ENCODE measurements around the gene DHX15. TPM values are rescaled to one million over a fixed set of nuclear protein-coding genes. Genes with fewer than 3 reads are reported as not detected.
A peak's percentile ranks its signal among the peaks of the same experiment; 100 is the strongest.

The DHX15 gene
- total and polyA plus RNA-seq, 2 experiments from 2014 or later: 226 to 372 TPM

DNA sequence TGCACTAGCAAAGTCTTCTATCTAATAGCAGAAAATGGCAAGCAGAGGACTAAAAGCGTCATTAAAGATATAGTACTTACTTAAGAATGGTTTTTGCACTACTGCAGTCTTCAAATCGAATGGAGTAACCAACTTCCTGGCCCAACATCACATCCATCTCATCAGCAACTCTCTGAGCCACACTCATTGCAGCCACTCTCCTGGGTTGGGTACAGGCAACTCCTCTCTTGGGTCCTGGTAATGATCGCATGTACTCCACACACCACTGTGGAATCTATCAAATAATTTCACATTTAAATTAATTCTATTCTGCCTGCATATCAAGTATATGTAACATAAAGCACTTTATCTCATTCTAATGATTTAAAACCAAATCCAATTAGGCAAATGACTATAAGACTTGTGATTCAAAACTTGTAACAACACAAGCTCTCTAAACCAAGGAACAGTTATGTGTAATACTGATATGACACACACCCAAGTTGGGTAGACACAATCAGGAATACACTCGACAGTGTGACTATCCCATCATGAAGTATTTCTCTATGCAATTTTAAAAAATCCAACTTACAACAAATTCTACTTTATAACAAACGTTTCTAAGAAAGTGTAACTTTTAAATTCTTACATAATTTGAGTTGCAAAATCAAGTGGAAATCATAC lies 13.6 kb downstream of the DHX15 start:
- 0 out of 2 replicates have a peak overlapping the region, but pooled peaks have one; percentile 1 for H3K27ac ChIP-seq (ENCODE audit: low read depth)
- H3K79me2 ChIP-seq (replicated peaks; ENCODE audit: insufficient read depth): peaks cover 100% of the 10 kb centered on the region
- no peaks in the 10 kb centered on the region; the same call in 1 of the 2 replicates for H3F3A ChIP-seq (replicated peaks; ENCODE audit: low read depth)
- TF ChIP-seq EZH2phosphoT487 (IDR thresholded peaks at IDR 0.05; ENCODE audit: unreplicated experiment) (no peak), JUNB (IDR thresholded peaks at IDR 0.05; ENCODE audit: unreplicated experiment) (no peak), NANOG (IDR thresholded peaks at IDR 0.05; ENCODE audit: borderline replicate concordance) (no peak), EZH2 (IDR thresholded peaks at IDR 0.05; ENCODE audit: low read depth, unreplicated experiment) (no peak), STAT1 (IDR thresholded peaks at IDR 0.05; ENCODE audit: unreplicated experiment) (no peak), ZNF331 (CRISPR knock-in tag; IDR thresholded peaks at IDR 0.05; ENCODE audit: low read depth) (no peak), CREB1 (CRISPR knock-in tag; IDR thresholded peaks at IDR 0.05; ENCODE audit: low read depth) (no peak), ZNF114 (CRISPR knock-in tag; IDR thresholded peaks at IDR 0.05) (no peak)
- TF ChIP-seq, protein P1, sequence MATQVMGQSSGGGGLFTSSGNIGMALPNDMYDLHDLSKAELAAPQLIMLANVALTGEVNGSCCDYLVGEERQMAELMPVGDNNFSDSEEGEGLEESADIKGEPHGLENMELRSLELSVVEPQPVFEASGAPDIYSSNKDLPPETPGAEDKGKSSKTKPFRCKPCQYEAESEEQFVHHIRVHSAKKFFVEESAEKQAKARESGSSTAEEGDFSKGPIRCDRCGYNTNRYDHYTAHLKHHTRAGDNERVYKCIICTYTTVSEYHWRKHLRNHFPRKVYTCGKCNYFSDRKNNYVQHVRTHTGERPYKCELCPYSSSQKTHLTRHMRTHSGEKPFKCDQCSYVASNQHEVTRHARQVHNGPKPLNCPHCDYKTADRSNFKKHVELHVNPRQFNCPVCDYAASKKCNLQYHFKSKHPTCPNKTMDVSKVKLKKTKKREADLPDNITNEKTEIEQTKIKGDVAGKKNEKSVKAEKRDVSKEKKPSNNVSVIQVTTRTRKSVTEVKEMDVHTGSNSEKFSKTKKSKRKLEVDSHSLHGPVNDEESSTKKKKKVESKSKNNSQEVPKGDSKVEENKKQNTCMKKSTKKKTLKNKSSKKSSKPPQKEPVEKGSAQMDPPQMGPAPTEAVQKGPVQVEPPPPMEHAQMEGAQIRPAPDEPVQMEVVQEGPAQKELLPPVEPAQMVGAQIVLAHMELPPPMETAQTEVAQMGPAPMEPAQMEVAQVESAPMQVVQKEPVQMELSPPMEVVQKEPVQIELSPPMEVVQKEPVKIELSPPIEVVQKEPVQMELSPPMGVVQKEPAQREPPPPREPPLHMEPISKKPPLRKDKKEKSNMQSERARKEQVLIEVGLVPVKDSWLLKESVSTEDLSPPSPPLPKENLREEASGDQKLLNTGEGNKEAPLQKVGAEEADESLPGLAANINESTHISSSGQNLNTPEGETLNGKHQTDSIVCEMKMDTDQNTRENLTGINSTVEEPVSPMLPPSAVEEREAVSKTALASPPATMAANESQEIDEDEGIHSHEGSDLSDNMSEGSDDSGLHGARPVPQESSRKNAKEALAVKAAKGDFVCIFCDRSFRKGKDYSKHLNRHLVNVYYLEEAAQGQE (IDR thresholded peaks at IDR 0.05; ENCODE audit: unreplicated experiment): no peak
- TF ChIP-seq, protein P2, sequence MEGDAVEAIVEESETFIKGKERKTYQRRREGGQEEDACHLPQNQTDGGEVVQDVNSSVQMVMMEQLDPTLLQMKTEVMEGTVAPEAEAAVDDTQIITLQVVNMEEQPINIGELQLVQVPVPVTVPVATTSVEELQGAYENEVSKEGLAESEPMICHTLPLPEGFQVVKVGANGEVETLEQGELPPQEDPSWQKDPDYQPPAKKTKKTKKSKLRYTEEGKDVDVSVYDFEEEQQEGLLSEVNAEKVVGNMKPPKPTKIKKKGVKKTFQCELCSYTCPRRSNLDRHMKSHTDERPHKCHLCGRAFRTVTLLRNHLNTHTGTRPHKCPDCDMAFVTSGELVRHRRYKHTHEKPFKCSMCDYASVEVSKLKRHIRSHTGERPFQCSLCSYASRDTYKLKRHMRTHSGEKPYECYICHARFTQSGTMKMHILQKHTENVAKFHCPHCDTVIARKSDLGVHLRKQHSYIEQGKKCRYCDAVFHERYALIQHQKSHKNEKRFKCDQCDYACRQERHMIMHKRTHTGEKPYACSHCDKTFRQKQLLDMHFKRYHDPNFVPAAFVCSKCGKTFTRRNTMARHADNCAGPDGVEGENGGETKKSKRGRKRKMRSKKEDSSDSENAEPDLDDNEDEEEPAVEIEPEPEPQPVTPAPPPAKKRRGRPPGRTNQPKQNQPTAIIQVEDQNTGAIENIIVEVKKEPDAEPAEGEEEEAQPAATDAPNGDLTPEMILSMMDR (conservative IDR thresholded peaks at IDR 0.05; ENCODE audit: low read depth in 2 of 2): no peak
- TF ChIP-seq, protein P3, sequence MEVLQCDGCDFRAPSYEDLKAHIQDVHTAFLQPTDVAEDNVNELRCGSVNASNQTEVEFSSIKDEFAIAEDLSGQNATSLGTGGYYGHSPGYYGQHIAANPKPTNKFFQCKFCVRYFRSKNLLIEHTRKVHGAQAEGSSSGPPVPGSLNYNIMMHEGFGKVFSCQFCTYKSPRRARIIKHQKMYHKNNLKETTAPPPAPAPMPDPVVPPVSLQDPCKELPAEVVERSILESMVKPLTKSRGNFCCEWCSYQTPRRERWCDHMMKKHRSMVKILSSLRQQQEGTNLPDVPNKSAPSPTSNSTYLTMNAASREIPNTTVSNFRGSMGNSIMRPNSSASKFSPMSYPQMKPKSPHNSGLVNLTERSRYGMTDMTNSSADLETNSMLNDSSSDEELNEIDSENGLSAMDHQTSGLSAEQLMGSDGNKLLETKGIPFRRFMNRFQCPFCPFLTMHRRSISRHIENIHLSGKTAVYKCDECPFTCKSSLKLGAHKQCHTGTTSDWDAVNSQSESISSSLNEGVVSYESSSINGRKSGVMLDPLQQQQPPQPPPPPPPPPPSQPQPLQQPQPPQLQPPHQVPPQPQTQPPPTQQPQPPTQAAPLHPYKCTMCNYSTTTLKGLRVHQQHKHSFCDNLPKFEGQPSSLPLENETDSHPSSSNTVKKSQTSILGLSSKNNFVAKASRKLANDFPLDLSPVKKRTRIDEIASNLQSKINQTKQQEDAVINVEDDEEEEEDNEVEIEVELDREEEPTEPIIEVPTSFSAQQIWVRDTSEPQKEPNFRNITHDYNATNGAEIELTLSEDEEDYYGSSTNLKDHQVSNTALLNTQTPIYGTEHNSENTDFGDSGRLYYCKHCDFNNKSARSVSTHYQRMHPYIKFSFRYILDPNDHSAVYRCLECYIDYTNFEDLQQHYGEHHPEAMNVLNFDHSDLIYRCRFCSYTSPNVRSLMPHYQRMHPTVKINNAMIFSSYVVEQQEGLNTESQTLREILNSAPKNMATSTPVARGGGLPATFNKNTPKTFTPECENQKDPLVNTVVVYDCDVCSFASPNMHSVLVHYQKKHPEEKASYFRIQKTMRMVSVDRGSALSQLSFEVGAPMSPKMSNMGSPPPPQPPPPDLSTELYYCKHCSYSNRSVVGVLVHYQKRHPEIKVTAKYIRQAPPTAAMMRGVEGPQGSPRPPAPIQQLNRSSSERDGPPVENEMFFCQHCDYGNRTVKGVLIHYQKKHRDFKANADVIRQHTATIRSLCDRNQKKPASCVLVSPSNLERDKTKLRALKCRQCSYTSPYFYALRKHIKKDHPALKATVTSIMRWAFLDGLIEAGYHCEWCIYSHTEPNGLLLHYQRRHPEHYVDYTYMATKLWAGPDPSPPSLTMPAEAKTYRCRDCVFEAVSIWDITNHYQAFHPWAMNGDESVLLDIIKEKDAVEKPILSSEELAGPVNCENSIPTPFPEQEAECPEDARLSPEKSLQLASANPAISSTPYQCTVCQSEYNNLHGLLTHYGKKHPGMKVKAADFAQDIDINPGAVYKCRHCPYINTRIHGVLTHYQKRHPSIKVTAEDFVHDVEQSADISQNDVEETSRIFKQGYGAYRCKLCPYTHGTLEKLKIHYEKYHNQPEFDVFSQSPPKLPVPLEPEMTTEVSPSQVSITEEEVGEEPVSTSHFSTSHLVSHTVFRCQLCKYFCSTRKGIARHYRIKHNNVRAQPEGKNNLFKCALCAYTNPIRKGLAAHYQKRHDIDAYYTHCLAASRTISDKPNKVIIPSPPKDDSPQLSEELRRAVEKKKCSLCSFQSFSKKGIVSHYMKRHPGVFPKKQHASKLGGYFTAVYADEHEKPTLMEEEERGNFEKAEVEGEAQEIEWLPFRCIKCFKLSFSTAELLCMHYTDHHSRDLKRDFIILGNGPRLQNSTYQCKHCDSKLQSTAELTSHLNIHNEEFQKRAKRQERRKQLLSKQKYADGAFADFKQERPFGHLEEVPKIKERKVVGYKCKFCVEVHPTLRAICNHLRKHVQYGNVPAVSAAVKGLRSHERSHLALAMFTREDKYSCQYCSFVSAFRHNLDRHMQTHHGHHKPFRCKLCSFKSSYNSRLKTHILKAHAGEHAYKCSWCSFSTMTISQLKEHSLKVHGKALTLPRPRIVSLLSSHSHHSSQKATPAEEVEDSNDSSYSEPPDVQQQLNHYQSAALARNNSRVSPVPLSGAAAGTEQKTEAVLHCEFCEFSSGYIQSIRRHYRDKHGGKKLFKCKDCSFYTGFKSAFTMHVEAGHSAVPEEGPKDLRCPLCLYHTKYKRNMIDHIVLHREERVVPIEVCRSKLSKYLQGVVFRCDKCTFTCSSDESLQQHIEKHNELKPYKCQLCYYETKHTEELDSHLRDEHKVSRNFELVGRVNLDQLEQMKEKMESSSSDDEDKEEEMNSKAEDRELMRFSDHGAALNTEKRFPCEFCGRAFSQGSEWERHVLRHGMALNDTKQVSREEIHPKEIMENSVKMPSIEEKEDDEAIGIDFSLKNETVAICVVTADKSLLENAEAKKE (CRISPR knock-in tag; IDR thresholded peaks at IDR 0.05): no peak
- Mint-ChIP-seq H3K9me3 (no peaks in the 10 kb centered on the region; the same call in 2 of the 3 replicates), H3K27ac (no peak overlapping the region), H3K4me3 (no peak overlapping the region), H3K36me3 (ENCODE audit: low read depth) (peaks cover 94% of the 10 kb centered on the region), H3K4me1 (peaks cover 27% of the 10 kb centered on the region), H3K27me3 (ENCODE audit: insufficient read depth, low read depth, poor library complexity) (peaks cover 7% of the 10 kb centered on the region)
- no peaks in the 10 kb centered on the region for H3K27me3 ChIP-seq (ENCODE audit: insufficient read depth)
- H3K36me3 ChIP-seq (ENCODE audit: insufficient read depth): peaks cover 48% of the 10 kb centered on the region
- no peak overlapping the region for H3K4me3 ChIP-seq
- H2AFZ ChIP-seq: no peak overlapping the region
- no peaks in the 10 kb centered on the region for H3K9me2 ChIP-seq (ENCODE audit: insufficient read depth)
- no peak overlapping the region for H3K4me2 ChIP-seq
- ATAC-seq (peak; percentile 17; the same call in 2 of the 3 replicates), DNase-seq (ENCODE audit: low spot score) (no peak)
- peaks cover 29% of the 10 kb centered on the region for H3K4me1 ChIP-seq (ENCODE audit: insufficient read depth)
- H4K20me1 ChIP-seq (replicated peaks; ENCODE audit: insufficient read depth): peaks cover 92% of the 10 kb centered on the region

Measured in GM23338 (cell line).